GM12878 (cell line): ENCODE results near the gene PSMC3IP.
"Not testable (repeated sequence)": the region's sequence is repeated elsewhere in the genome, so short reads cannot be mapped to it uniquely, and the experiment has no call there.

ENCODE experiments used
- BHLHE40 ChIP-seq, 2 experiments: fragments of 450-650 bp in 1 of 2; IDR thresholded peaks; 2 replicates each; pipeline ENCODE4 v1.6.1; 2011 to 2017; ENCODE audit warnings: low read depth in 2 of 2, borderline replicate concordance in 1 of 2, improper control_type of control experiment in 1 of 2, low read length in 1 of 2, mild to moderate bottlenecking in 1 of 2
- CHD4 ChIP-seq: fragments of 200-600 bp; sonication (generic); IDR thresholded peaks from 2 replicates; pipeline ENCODE4 v1.6.1; 2016; ENCODE audit warnings: mild to moderate bottlenecking
- IRF4 ChIP-seq: IDR thresholded peaks from 2 replicates; pipeline ENCODE4 v1.6.1; 2011; ENCODE audit warnings: low read depth, low read length
- MEF2A ChIP-seq: IDR thresholded peaks from 2 replicates; pipeline ENCODE4 v1.6.1; 2011; ENCODE audit warnings: low read depth, mild to moderate bottlenecking, low read length, moderate library complexity; ENCODE audit not compliant: insufficient read depth
- MEF2B ChIP-seq: fragments of 450-650 bp; IDR thresholded peaks from 2 replicates; pipeline ENCODE4 v1.6.1; 2018; ENCODE audit warnings: mild to moderate bottlenecking, moderate library complexity; ENCODE audit not compliant: partially characterized antibody, poor library complexity, severe bottlenecking
- NBN ChIP-seq: fragments of 450-650 bp; IDR thresholded peaks from 2 replicates; pipeline ENCODE4 v1.6.1; 2016
- POLR2A ChIP-seq: IDR thresholded peaks from 2 replicates; pipeline ENCODE4 v1.6.1; 2011; ENCODE audit warnings: low read depth, mild to moderate bottlenecking, low read length
- SP1 ChIP-seq: IDR thresholded peaks from one replicate; pipeline ENCODE4 v1.6.1; 2011; ENCODE audit warnings: low read depth, low read length
- TAF1 ChIP-seq: IDR thresholded peaks from 2 replicates; pipeline ENCODE4 v1.6.1; 2011; ENCODE audit warnings: mild to moderate bottlenecking, low read depth, low read length, borderline replicate concordance
- YY1 ChIP-seq: IDR thresholded peaks from 2 replicates; pipeline ENCODE4 v1.6.1; 2011; ENCODE audit warnings: low read depth, mild to moderate bottlenecking, low read length
- TF ChIP-seq, protein P1 (sequence below), 3 experiments: IDR thresholded peaks in 2 of 3; conservative IDR thresholded peaks in 1 of 3; 2 replicates each; pipeline ENCODE4 v1.5.1; 2011; ENCODE audit warnings: low read depth in 3 of 3, low read length in 3 of 3, mild to moderate bottlenecking in 3 of 3, control low read depth in 2 of 3, moderate library complexity in 2 of 3, inconsistent platforms in 1 of 3, mixed read lengths in 1 of 3; ENCODE audit not compliant: control insufficient read depth in 2 of 3, insufficient read depth in 1 of 3; ENCODE audit errors: extremely low read depth in 1 of 3
- TF ChIP-seq, protein P2 (sequence below): fragments of 450-650 bp; IDR thresholded peaks from 2 replicates; pipeline ENCODE4 v1.6.1; 2018; ENCODE audit warnings: borderline replicate concordance, mild to moderate bottlenecking; ENCODE audit not compliant: partially characterized antibody
- TF ChIP-seq, protein P3 (sequence below): fragments of 150-350 bp; IDR thresholded peaks from 2 replicates; pipeline ENCODE4 v1.6.1; 2016; ENCODE audit warnings: low read depth, low read length

DNA sequence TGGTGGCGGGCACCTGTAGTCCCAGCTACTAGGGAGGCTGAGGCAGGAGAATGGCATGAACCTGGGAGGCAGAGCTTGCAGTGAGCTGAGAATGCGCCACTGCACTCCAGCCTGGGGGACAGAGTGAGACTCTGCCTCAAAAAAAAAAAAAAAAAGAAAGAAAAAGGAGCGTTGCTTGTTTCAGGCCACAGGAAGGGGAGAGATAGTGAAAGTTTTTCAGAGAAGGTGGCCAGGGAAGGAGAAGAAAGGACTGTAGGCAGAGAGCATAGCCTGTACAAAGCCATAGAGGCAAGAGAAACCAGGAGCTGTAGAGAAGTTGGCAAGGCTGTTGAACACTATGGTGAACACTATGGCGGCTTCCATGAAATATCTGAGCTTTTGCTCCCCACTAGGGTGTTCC lies 37.0 kb downstream of the PSMC3IP start:
- not testable (repeated sequence) for TF ChIP-seq NBN; POLR2A; MEF2B; IRF4; CHD4; BHLHE40 (IDR thresholded peaks at IDR 0.05; ENCODE audit: borderline replicate concordance in 1 of 2, low read depth in 2 of 2, low read length in 1 of 2); YY1; SP1; MEF2A; TAF1
- TF ChIP-seq, protein P1, sequence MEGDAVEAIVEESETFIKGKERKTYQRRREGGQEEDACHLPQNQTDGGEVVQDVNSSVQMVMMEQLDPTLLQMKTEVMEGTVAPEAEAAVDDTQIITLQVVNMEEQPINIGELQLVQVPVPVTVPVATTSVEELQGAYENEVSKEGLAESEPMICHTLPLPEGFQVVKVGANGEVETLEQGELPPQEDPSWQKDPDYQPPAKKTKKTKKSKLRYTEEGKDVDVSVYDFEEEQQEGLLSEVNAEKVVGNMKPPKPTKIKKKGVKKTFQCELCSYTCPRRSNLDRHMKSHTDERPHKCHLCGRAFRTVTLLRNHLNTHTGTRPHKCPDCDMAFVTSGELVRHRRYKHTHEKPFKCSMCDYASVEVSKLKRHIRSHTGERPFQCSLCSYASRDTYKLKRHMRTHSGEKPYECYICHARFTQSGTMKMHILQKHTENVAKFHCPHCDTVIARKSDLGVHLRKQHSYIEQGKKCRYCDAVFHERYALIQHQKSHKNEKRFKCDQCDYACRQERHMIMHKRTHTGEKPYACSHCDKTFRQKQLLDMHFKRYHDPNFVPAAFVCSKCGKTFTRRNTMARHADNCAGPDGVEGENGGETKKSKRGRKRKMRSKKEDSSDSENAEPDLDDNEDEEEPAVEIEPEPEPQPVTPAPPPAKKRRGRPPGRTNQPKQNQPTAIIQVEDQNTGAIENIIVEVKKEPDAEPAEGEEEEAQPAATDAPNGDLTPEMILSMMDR (IDR thresholded peaks at IDR 0.05 in 2 of 3, conservative IDR thresholded peaks at IDR 0.05 in 1 of 3; ENCODE audit: control insufficient read depth in 2 of 3, extremely low read depth in 1 of 3, insufficient read depth in 1 of 3, low read depth in 3 of 3, low read length in 3 of 3): not testable (repeated sequence)
- TF ChIP-seq, protein P2, sequence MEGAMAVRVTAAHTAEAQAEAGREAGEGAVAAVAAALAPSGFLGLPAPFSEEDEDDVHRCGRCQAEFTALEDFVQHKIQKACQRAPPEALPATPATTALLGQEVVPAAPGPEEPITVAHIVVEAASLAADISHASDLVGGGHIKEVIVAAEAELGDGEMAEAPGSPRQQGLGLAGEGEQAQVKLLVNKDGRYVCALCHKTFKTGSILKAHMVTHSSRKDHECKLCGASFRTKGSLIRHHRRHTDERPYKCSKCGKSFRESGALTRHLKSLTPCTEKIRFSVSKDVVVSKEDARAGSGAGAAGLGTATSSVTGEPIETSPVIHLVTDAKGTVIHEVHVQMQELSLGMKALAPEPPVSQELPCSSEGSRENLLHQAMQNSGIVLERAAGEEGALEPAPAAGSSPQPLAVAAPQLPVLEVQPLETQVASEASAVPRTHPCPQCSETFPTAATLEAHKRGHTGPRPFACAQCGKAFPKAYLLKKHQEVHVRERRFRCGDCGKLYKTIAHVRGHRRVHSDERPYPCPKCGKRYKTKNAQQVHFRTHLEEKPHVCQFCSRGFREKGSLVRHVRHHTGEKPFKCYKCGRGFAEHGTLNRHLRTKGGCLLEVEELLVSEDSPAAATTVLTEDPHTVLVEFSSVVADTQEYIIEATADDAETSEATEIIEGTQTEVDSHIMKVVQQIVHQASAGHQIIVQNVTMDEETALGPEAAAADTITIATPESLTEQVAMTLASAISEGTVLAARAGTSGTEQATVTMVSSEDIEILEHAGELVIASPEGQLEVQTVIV: not testable (repeated sequence)
- TF ChIP-seq, protein P3, sequence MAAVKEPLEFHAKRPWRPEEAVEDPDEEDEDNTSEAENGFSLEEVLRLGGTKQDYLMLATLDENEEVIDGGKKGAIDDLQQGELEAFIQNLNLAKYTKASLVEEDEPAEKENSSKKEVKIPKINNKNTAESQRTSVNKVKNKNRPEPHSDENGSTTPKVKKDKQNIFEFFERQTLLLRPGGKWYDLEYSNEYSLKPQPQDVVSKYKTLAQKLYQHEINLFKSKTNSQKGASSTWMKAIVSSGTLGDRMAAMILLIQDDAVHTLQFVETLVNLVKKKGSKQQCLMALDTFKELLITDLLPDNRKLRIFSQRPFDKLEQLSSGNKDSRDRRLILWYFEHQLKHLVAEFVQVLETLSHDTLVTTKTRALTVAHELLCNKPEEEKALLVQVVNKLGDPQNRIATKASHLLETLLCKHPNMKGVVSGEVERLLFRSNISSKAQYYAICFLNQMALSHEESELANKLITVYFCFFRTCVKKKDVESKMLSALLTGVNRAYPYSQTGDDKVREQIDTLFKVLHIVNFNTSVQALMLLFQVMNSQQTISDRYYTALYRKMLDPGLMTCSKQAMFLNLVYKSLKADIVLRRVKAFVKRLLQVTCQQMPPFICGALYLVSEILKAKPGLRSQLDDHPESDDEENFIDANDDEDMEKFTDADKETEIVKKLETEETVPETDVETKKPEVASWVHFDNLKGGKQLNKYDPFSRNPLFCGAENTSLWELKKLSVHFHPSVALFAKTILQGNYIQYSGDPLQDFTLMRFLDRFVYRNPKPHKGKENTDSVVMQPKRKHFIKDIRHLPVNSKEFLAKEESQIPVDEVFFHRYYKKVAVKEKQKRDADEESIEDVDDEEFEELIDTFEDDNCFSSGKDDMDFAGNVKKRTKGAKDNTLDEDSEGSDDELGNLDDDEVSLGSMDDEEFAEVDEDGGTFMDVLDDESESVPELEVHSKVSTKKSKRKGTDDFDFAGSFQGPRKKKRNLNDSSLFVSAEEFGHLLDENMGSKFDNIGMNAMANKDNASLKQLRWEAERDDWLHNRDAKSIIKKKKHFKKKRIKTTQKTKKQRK: not testable (repeated sequence)
